ENCODE measurements around the gene EML4.

DNA sequence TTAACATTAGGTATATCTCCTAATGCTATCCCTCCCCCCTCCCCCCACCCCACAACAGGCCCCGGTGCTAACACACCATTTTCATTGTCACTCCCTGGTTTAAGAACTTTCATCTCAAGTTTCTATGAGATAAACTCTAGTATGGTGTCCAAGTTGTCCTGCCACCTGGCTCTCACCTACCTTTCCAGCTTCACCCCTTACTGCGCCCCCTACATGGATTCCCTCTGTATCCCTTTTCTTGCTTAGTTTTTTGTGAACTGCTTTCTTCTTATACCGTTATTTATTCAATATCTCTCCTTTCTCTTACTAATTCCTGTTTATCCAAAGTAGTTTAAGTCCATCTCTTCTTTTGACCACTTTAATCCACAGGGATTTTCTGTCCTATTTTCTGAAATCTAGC lies 15.2 kb downstream of the EML4 start:
- no peak for TF ChIP-seq POLR2A (IDR thresholded peaks at IDR 0.05; ENCODE audit: low read length)
- TF ChIP-seq GATA1 (IDR thresholded peaks at IDR 0.05; ENCODE audit: low read depth, low read length): no peak
